GM12873 (cell line): ENCODE data around the gene CYB561.

Source experiments
- CTCF ChIP-seq: IDR thresholded peaks from 2 replicates; pipeline ENCODE4 v1.5.1; 2012; ENCODE audit warnings: low read depth, mild to moderate bottlenecking, moderate library complexity, low read length, control low read depth; ENCODE audit not compliant: insufficient read depth; ENCODE audit errors: missing control alignments

Gene CYB561

GRCh38 chr17:63395075-63395805, 50.9 kb downstream of the CYB561 start:
- TF ChIP-seq CTCF: no peak

DNA sequence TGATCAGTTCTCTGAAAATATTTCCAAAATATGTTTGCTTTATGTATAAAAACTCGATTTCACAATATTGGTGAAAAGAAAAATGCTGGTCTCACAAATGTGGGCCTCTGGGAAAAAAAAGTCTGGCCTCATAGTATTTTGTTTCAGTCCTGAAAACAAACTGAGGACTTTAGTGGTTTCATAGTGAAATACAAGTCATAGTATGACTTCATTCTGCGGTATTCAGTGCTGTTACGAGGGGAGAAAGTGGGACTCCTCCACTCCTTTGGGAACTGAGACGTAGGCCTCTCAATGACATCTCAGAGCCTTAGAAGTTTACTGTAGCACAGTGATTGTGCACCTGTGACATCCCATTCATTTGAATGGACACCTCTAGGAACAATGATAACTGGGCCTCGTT, 56.0 kb downstream of the CYB561 start:
- TF ChIP-seq CTCF: no peak

- no peak for TF ChIP-seq CTCF
Measured at GRCh38 chr17:63387656-63388340, 58.3 kb downstream of the CYB561 start.

DNA sequence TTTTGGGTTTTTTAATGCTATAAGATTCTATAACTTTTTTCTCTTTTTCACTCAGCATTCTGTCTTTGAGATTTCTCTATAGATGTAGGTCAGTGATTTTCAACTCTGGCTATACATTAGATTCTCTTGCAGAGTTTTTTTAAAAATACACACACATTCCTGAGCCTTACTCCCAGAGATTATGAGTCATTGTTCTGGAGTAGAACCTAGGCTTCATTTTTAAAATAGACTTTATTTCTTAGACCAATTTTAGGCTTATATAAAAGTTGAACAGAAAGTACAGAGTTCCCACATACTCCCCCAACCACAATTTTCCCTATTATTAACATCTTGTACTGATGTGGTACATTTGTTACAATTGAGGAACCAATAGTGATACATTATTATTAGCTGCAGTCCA, 63.3 kb downstream of the CYB561 start:
- no peak for TF ChIP-seq CTCF
